Caco-2 (cell line): ENCODE data around the gene NAGS. TPM values are rescaled to one million over a fixed set of nuclear protein-coding genes. Genes with fewer than 3 reads are reported as not detected.
"Not testable (repeated sequence)": the region's sequence is repeated elsewhere in the genome, so short reads cannot be mapped to it uniquely, and the experiment has no call there.

Experiments used
- BruUV-seq: library from RNA; stranded (reverse); fragments of 400-500 nt; replicated peaks from 2 replicates; lab custom pipeline; 2021; lab: Mats Ljungman, UMichigan
- CTCF ChIA-PET: fragments of 300-600 bp; sonication (Branson Sonifier 250); formaldehyde crosslinking; loops from one replicate; lab custom pipeline; 2022; ENCODE audit warnings: antibody characterized with exemption; lab: Charles Lee
- POLR2A ChIA-PET: fragments of 300-600 bp; sonication (Branson Sonifier 250); formaldehyde crosslinking; loops from one replicate; lab custom pipeline; 2022; ENCODE audit warnings: antibody characterized with exemption; lab: Charles Lee
- DNase-seq, 2 experiments: peaks; one replicate each; pipeline versions ENCODE4 v3.0.0 to v3.0.0-alpha.2; 2020 to 2022
- H3K27me3 ChIP-seq: replicated peaks from 2 replicates; pipeline ENCODE4 v1.6.0; 2011; ENCODE audit warnings: low read length; ENCODE audit not compliant: control insufficient read depth, insufficient read depth
- H3K36me3 ChIP-seq: 2 replicates; pipeline ENCODE4 v1.5.1; 2011; ENCODE audit warnings: low read length; ENCODE audit not compliant: control insufficient read depth, insufficient read depth
- H3K4me1 ChIP-seq: fragments of 250-450 bp; sonication (Bioruptor Pico); 2 replicates; pipeline ENCODE4 v1.5.1; 2020; ENCODE audit warnings: mild to moderate bottlenecking
- H3K4me3 ChIP-seq: 2 replicates; pipeline ENCODE4 v1.5.1; 2011; ENCODE audit warnings: low read depth, mild to moderate bottlenecking, control low read depth, low read length
- H3K9me3 ChIP-seq: fragments of 250-450 bp; sonication (Bioruptor Pico); 2 replicates; pipeline ENCODE4 v1.5.1; 2020; ENCODE audit warnings: mild to moderate bottlenecking, moderate library complexity
- H3K27ac Mint-ChIP-seq: one replicate; pipeline ENCODE4 v1.8.0; 2022; ENCODE audit warnings: mixed read lengths; ENCODE audit not compliant: unreplicated experiment
- H3K27me3 Mint-ChIP-seq: one replicate; pipeline ENCODE4 v1.8.0; 2022; ENCODE audit warnings: mixed read lengths; ENCODE audit not compliant: insufficient read depth, unreplicated experiment
- H3K36me3 Mint-ChIP-seq: one replicate; pipeline ENCODE4 v1.8.0; 2022; ENCODE audit warnings: mild to moderate bottlenecking, mixed read lengths; ENCODE audit not compliant: insufficient read depth, unreplicated experiment
- H3K4me1 Mint-ChIP-seq: one replicate; pipeline ENCODE4 v1.8.0; 2022; ENCODE audit warnings: low read depth, mixed read lengths; ENCODE audit not compliant: unreplicated experiment
- H3K4me3 Mint-ChIP-seq: one replicate; pipeline ENCODE4 v1.8.0; 2022; ENCODE audit warnings: mild to moderate bottlenecking, moderate library complexity, mixed read lengths; ENCODE audit not compliant: unreplicated experiment
- H3K9me3 Mint-ChIP-seq: one replicate; pipeline ENCODE4 v1.8.0; 2022; ENCODE audit warnings: mixed read lengths; ENCODE audit not compliant: unreplicated experiment
- intact Hi-C: fragments of 100-400 bp; cut with micrococcal nuclease; formaldehyde crosslinking; loops from one replicate; pipeline ENCODE4 v1.10.0; 2022; ENCODE audit not compliant: unreplicated experiment
- total RNA-seq: library from RNA; stranded (reverse); gene quantifications from 2 replicates; pipeline ENCODE4 v1.2.3, GENCODE V29; 2022
- TF ChIP-seq, protein P1 (sequence below), 2 experiments: fragments of 200-600 bp in 1 of 2; IDR thresholded peaks; 1 replicate in 1 of 2; 2 replicates in 1 of 2; pipeline versions ENCODE4 v1.5.1 to v1.8.0; 2011 to 2022; ENCODE audit warnings: antibody characterized with exemption in 1 of 2, control low read depth in 1 of 2, inconsistent platforms in 1 of 2, low read depth in 1 of 2, low read length in 1 of 2, mild to moderate bottlenecking in 1 of 2, moderate library complexity in 1 of 2; ENCODE audit not compliant: insufficient read depth in 1 of 2, severe bottlenecking in 1 of 2, unreplicated experiment in 1 of 2

The NAGS gene
- total RNA-seq, 1 experiment from 2014 or later, result 0.50 TPM

DNA sequence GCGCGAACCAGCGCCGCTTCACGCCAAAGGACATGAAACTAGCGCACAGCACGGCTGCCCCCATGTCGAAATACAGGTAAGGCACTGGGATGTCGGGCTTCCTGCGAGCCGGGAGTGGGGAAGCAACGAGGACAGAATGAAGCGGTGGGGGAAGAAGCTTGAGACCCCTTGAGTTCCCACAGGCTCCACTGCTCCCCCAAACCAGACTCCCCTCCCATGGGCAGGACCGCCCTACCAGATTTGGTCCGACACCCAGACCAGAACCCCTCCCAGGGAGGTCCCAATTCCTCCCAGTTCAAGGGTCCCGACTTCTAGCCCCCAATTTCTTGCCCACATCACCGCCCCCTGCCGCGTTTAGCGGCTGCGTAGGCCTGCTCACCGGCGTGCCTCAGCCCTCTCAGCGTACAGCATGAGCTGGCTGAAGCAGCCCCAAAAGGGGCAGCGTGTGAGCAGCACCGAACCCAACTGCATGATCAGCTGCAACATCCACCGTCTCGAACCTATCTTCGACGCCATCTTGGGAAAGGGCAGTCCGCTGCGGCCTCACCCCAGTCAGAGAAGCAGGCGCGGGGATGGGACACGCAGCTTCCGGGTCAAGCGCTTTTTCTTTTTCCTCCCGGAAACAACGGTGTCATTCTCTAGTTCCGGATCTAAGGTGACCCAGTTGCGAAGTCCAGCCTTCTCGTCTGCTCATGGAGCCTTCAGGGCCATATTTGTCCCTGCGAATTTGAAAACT, 10.2 kb downstream of the NAGS start, which contains the start of gene TMEM101:
TMEM101 (minus strand) TSS at position 527 of the 736 bp plus-strand sequence; CDS start at position 516, 11 bp downstream.
- ChIA-PET POLR2A (interaction anchor here (0.6 to 1.1 kb wide), 3 partner anchors 51 to 172 kb away, joined by 3 read pairs; partner anchors contain the start of genes HDAC5, LSM12 and TMUB2), CTCF (interaction anchor here (0.6 to 0.8 kb wide), 2 partner anchors 8 to 154 kb away, joined by 3 read pairs; no protein-coding TSS in a partner anchor)
- no peaks in the 10 kb centered on the region for H3K4me1 ChIP-seq
- H3K36me3 ChIP-seq, result 0 out of 2 replicates have a peak, but pooled peaks cover 2% of the 10 kb centered on the region
- Mint-ChIP-seq H3K4me1 (no peaks in the 10 kb centered on the region), H3K27me3 (no peaks in the 10 kb centered on the region), H3K9me3 (no peaks in the 10 kb centered on the region), H3K4me3 (peak within 1 kb of the TSS; percentile 97), H3K27ac (peak within 1 kb of the TSS; percentile 97), H3K36me3 (peaks cover 9% of the 10 kb centered on the region)
- peak within 1 kb of the TSS; percentile 78 for H3K4me3 ChIP-seq
- TF ChIP-seq, protein P1, sequence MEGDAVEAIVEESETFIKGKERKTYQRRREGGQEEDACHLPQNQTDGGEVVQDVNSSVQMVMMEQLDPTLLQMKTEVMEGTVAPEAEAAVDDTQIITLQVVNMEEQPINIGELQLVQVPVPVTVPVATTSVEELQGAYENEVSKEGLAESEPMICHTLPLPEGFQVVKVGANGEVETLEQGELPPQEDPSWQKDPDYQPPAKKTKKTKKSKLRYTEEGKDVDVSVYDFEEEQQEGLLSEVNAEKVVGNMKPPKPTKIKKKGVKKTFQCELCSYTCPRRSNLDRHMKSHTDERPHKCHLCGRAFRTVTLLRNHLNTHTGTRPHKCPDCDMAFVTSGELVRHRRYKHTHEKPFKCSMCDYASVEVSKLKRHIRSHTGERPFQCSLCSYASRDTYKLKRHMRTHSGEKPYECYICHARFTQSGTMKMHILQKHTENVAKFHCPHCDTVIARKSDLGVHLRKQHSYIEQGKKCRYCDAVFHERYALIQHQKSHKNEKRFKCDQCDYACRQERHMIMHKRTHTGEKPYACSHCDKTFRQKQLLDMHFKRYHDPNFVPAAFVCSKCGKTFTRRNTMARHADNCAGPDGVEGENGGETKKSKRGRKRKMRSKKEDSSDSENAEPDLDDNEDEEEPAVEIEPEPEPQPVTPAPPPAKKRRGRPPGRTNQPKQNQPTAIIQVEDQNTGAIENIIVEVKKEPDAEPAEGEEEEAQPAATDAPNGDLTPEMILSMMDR (IDR thresholded peaks at IDR 0.05; ENCODE audit: insufficient read depth in 1 of 2, low read depth in 1 of 2, low read length in 1 of 2, severe bottlenecking in 1 of 2, unreplicated experiment in 1 of 2), result no peak
- DNase-seq, result peak; percentile 93 to 94
- H3K9me3 ChIP-seq, result no peaks in the 10 kb centered on the region
- BruUV-seq, result TSS peak; percentile 37
- intact Hi-C loops, result no loop called here
- H3K27me3 ChIP-seq, result no peaks in the 10 kb centered on the region

DNA sequence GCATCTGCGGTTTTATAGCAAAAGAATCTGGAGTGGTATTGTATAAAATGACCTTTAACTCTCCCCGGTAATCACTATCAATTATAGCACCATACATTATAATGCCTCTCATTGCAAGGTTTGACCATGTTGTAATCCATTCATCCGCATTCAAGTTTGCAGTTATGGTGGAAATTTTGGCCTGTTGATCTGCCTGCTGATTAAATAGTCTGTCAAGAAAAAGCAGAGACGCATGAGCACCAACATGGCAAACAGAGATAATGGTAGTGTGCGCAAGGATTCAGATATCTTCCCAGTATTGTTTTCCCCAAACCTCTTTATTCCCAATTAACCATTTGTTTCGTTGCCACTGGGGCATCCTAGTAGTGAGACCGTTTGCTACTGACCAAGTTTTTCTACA, 16.8 kb downstream of the NAGS start:
- H3K4me3 ChIP-seq, BruUV-seq, H3K27me3 ChIP-seq, CTCF ChIA-PET, H3K4me1 Mint-ChIP-seq, H3K9me3 ChIP-seq, H3K4me1 ChIP-seq, H3K27ac Mint-ChIP-seq, H3K36me3 Mint-ChIP-seq, H3K9me3 Mint-ChIP-seq, H3K4me3 Mint-ChIP-seq, H3K27me3 Mint-ChIP-seq, DNase-seq, POLR2A ChIA-PET, H3K36me3 ChIP-seq, intact Hi-C loops: not testable (repeated sequence)

- TF ChIP-seq, protein P1 (IDR thresholded peaks at IDR 0.05; ENCODE audit: insufficient read depth in 1 of 2, low read depth in 1 of 2, low read length in 1 of 2, severe bottlenecking in 1 of 2, unreplicated experiment in 1 of 2), result no peak
- no peaks in the 10 kb centered on the region for H3K27me3 Mint-ChIP-seq
- intact Hi-C loops, result no loop called here
- no peaks in the 10 kb centered on the region for H3K4me1 Mint-ChIP-seq
- no peak overlapping the region for H3K27ac Mint-ChIP-seq
- H3K36me3 Mint-ChIP-seq, result peaks cover 4% of the 10 kb centered on the region
- no peaks in the 10 kb centered on the region for H3K9me3 Mint-ChIP-seq
- no peaks in the 10 kb centered on the region for H3K9me3 ChIP-seq
- no peak overlapping the region for H3K4me3 Mint-ChIP-seq
- BruUV-seq, result no TSS peak
- ChIA-PET CTCF (no interaction called here), POLR2A (no interaction called here)
- H3K4me1 ChIP-seq, result no peaks in the 10 kb centered on the region
- H3K4me3 ChIP-seq, result no peak overlapping the region
- H3K27me3 ChIP-seq, result no peaks in the 10 kb centered on the region
- 0 out of 2 replicates have a peak, but pooled peaks cover 2% of the 10 kb centered on the region for H3K36me3 ChIP-seq
- no peak for DNase-seq
These were observed 17.8 kb downstream of the NAGS start for GRCh38 chr17:44022246-44022645.
